Activated CD4-positive, alpha-beta T cell treated with anti-CD3 and anti-CD28 coated beads, Interleukin-2, amount 50 U/mL, for 48 hours (primary cell): ENCODE measurements around the gene TEDC2.

ENCODE experiments used
- DNase-seq, 2 experiments: peaks; one replicate each; pipeline ENCODE4 v3.0.0-alpha.2; 2020

Gene TEDC2

GRCh38 chr16:2480948-2481347 is 21.0 kb downstream of the TEDC2 start:
- no peak for DNase-seq

- no peak for DNase-seq
Measured at GRCh38 chr16:2481676-2482075, 21.8 kb downstream of the TEDC2 start.

- no peak for DNase-seq
Measured at GRCh38 chr16:2482249-2482648, 22.3 kb downstream of the TEDC2 start.

- no peak for DNase-seq
Measured at GRCh38 chr16:2482708-2483534, 23.0 kb downstream of the TEDC2 start.

GRCh38 chr16:2483939-2484897 is 24.3 kb downstream of the TEDC2 start:
- DNase-seq: no peak

GRCh38 chr16:2484898-2485508 is 25.1 kb downstream of the TEDC2 start:
- no peak for DNase-seq

- no peak for DNase-seq
Measured at GRCh38 chr16:2485811-2486507, 26.1 kb downstream of the TEDC2 start.

GRCh38 chr16:2486645-2487516 is 27.0 kb downstream of the TEDC2 start:
- DNase-seq: peak; percentile 76 to 80

- no peak for DNase-seq
Measured at GRCh38 chr16:2487517-2487842, 27.6 kb downstream of the TEDC2 start.

- DNase-seq: no peak
Measured at GRCh38 chr16:2487903-2488531, 28.1 kb downstream of the TEDC2 start.

- DNase-seq: no peak
Measured at GRCh38 chr16:2489581-2489980, 29.7 kb downstream of the TEDC2 start.

GRCh38 chr16:2490190-2491105 is 30.5 kb downstream of the TEDC2 start:
- no peak for DNase-seq

- no peak for DNase-seq
Measured at GRCh38 chr16:2492292-2492691, 32.4 kb downstream of the TEDC2 start.

GRCh38 chr16:2493605-2494004 is 33.7 kb downstream of the TEDC2 start:
- no peak for DNase-seq

- no peak for DNase-seq
Measured at GRCh38 chr16:2494616-2495015, 34.7 kb downstream of the TEDC2 start.

- no peak for DNase-seq
Measured at GRCh38 chr16:2495041-2495440, 35.1 kb downstream of the TEDC2 start.

- DNase-seq: no peak
Measured at GRCh38 chr16:2496223-2497115, 36.6 kb downstream of the TEDC2 start.

GRCh38 chr16:2497116-2497630 is 37.3 kb downstream of the TEDC2 start:
- DNase-seq: no peak
